H9 (cell line): ENCODE data around the gene FSTL1. TPM values are rescaled to one million over a fixed set of nuclear protein-coding genes. Genes with fewer than 3 reads are reported as not detected.

Experiments used
- DNase-seq: peaks from one replicate; pipeline ENCODE4 v3.0.0-alpha.2; 2017
- H2AFZ ChIP-seq: one replicate; pipeline ENCODE4 v1.6.1; 2013; ENCODE audit warnings: mild to moderate bottlenecking, low read length, control low read depth, moderate library complexity
- H2AK5ac ChIP-seq: 2 replicates; pipeline ENCODE4 v1.6.1; 2013; ENCODE audit warnings: low read length, control low read depth, mixed read lengths; ENCODE audit not compliant: insufficient read length
- H2BK120ac ChIP-seq: one replicate; pipeline ENCODE4 v1.6.1; 2013; ENCODE audit warnings: low read depth, mild to moderate bottlenecking, low read length, control low read depth, inconsistent platforms; ENCODE audit not compliant: poor library complexity, severe bottlenecking
- H2BK12ac ChIP-seq: 2 replicates; pipeline ENCODE4 v1.6.1; 2013; ENCODE audit warnings: low read length, control low read depth, mixed read lengths, low read depth; ENCODE audit not compliant: insufficient read length
- H2BK15ac ChIP-seq: 2 replicates; pipeline ENCODE4 v1.6.1; 2013; ENCODE audit warnings: low read depth, low read length, control low read depth
- H2BK20ac ChIP-seq: one replicate; pipeline ENCODE4 v1.6.1; 2013; ENCODE audit warnings: low read depth, mild to moderate bottlenecking, low read length, control low read depth, inconsistent platforms; ENCODE audit not compliant: poor library complexity, severe bottlenecking
- H2BK5ac ChIP-seq: 2 replicates; pipeline ENCODE4 v1.6.1; 2013; ENCODE audit warnings: low read length, control low read depth, mixed read lengths; ENCODE audit not compliant: insufficient read length
- H3K14ac ChIP-seq: 2 replicates; pipeline ENCODE4 v1.6.1; 2013; ENCODE audit warnings: low read length, control low read depth; ENCODE audit not compliant: insufficient read depth
- H3K18ac ChIP-seq: 2 replicates; pipeline ENCODE4 v1.6.1; 2013; ENCODE audit warnings: low read depth, mild to moderate bottlenecking, mixed read lengths, low read length, control low read depth; ENCODE audit not compliant: insufficient read length
- H3K23ac ChIP-seq: 2 replicates; pipeline ENCODE4 v1.6.1; 2013; ENCODE audit warnings: low read length, control low read depth, mixed read lengths, low read depth; ENCODE audit not compliant: insufficient read length
- H3K23me2 ChIP-seq: 2 replicates; pipeline ENCODE4 v1.6.1; 2013; ENCODE audit warnings: low read depth, mild to moderate bottlenecking, mixed read lengths, low read length, control low read depth; ENCODE audit not compliant: insufficient read length, poor library complexity, severe bottlenecking
- H3K27ac ChIP-seq: 2 replicates; pipeline ENCODE4 v1.5.1; 2013; ENCODE audit warnings: low read length, control low read depth, mixed read lengths, low read depth; ENCODE audit not compliant: insufficient read length
- H3K27me3 ChIP-seq: 2 replicates; pipeline ENCODE4 v1.6.1; 2013; ENCODE audit warnings: low read length, control low read depth, inconsistent platforms; ENCODE audit not compliant: insufficient read depth
- H3K4ac ChIP-seq: 2 replicates; pipeline ENCODE4 v1.6.1; 2013; ENCODE audit warnings: low read depth, mild to moderate bottlenecking, control low read depth, inconsistent platforms, low read length, moderate library complexity
- H3K4me1 ChIP-seq: 2 replicates; pipeline ENCODE4 v1.6.1; 2013; ENCODE audit warnings: low read length, control low read depth, inconsistent platforms; ENCODE audit not compliant: insufficient read depth
- H3K4me2 ChIP-seq: 2 replicates; pipeline ENCODE4 v1.6.1; 2013; ENCODE audit warnings: low read length, control low read depth, mixed read lengths; ENCODE audit not compliant: insufficient read length, insufficient read depth
- H3K56ac ChIP-seq: 2 replicates; pipeline ENCODE4 v1.6.1; 2013; ENCODE audit warnings: low read depth, mild to moderate bottlenecking, mixed read lengths, low read length, control low read depth; ENCODE audit not compliant: insufficient read length
- H3K79me1 ChIP-seq: 2 replicates; pipeline ENCODE4 v1.6.1; 2013; ENCODE audit warnings: low read depth, mild to moderate bottlenecking, moderate library complexity, low read length, control low read depth, inconsistent platforms; ENCODE audit not compliant: insufficient read depth, poor library complexity, severe bottlenecking
- H3K79me2 ChIP-seq: 2 replicates; pipeline ENCODE4 v1.6.1; 2013; ENCODE audit warnings: low read length, control low read depth, inconsistent platforms; ENCODE audit not compliant: insufficient read depth
- H3K9ac ChIP-seq: 2 replicates; pipeline ENCODE4 v1.6.1; 2013; ENCODE audit warnings: low read length, control low read depth, mixed read lengths; ENCODE audit not compliant: insufficient read length; ENCODE audit errors: extremely low read depth
- H3K9me3 ChIP-seq: one replicate; pipeline ENCODE4 v1.6.1; 2013; ENCODE audit warnings: low read depth, low read length, inconsistent platforms; ENCODE audit not compliant: control insufficient read depth
- H3T11ph ChIP-seq: one replicate; pipeline ENCODE4 v1.6.1; 2013; ENCODE audit warnings: mild to moderate bottlenecking, low read length, control low read depth, inconsistent platforms
- H4K20me1 ChIP-seq: one replicate; pipeline ENCODE4 v1.6.1; 2013; ENCODE audit not compliant: control insufficient read depth, insufficient read length, insufficient read depth
- H4K5ac ChIP-seq: 2 replicates; pipeline ENCODE4 v1.6.1; 2013; ENCODE audit warnings: low read depth, mild to moderate bottlenecking, mixed read lengths, low read length, control low read depth; ENCODE audit not compliant: insufficient read length
- H4K8ac ChIP-seq: replicated peaks from 2 replicates; pipeline ENCODE4 v1.6.1; 2013; ENCODE audit warnings: low read length, control low read depth, mixed read lengths, low read depth; ENCODE audit not compliant: insufficient read length
- H4K91ac ChIP-seq: 2 replicates; pipeline ENCODE4 v1.6.1; 2013; ENCODE audit warnings: low read depth, mild to moderate bottlenecking, moderate library complexity, mixed read lengths, low read length, control low read depth; ENCODE audit not compliant: insufficient read length
- H3K27ac Mint-ChIP-seq, 3 experiments: 2 replicates in 2 of 3; 3 replicates in 1 of 3; pipeline ENCODE4 v1.8.0; 2020 to 2021; ENCODE audit warnings: mixed read lengths in 3 of 3, mild to moderate bottlenecking in 1 of 3, moderate library complexity in 1 of 3
- H3K27me3 Mint-ChIP-seq: 2 replicates; pipeline ENCODE4 v1.8.0; 2021; ENCODE audit warnings: low read depth, mild to moderate bottlenecking, moderate library complexity, mixed read lengths
- H3K36me3 Mint-ChIP-seq, 3 experiments: 2 replicates in 2 of 3; 3 replicates in 1 of 3; pipeline ENCODE4 v1.8.0; 2020 to 2021; ENCODE audit warnings: low read depth in 3 of 3, mixed read lengths in 3 of 3; ENCODE audit not compliant: insufficient read depth in 1 of 3
- H3K4me1 Mint-ChIP-seq, 2 experiments: 2 replicates each; pipeline ENCODE4 v1.8.0; 2020; ENCODE audit warnings: mixed read lengths in 2 of 2
- H3K4me3 Mint-ChIP-seq, 2 experiments: 2 replicates in 1 of 2; 3 replicates in 1 of 2; pipeline ENCODE4 v1.8.0; 2020 to 2021; ENCODE audit warnings: mild to moderate bottlenecking in 2 of 2, mixed read lengths in 2 of 2, moderate library complexity in 1 of 2
- H3K9me3 Mint-ChIP-seq, 2 experiments: 2 replicates in 1 of 2; 3 replicates in 1 of 2; pipeline ENCODE4 v1.8.0; 2020; ENCODE audit warnings: mild to moderate bottlenecking in 2 of 2, mixed read lengths in 2 of 2, moderate library complexity in 1 of 2
- WGBS: extraction: QIAGEN DNeasy Blood & Tissue Kit; methylation state at CpG from one replicate; pipeline ENCODE4 v1.1.7; 2013; ENCODE audit warnings: missing lambda C conversion rate, low lambda C conversion rate, mixed read lengths; ENCODE audit not compliant: insufficient read length; ENCODE audit errors: extremely low coverage; 5-methylcytosine and 5-hydroxymethylcytosine counted together
- total RNA-seq: library from RNA; stranded (reverse); gene quantifications from 2 replicates; pipeline ENCODE4 v1.2.1, GENCODE V29; 2021
- TF ChIP-seq, protein P1 (sequence below): fragments of 200-600 bp; sonication (generic); conservative IDR thresholded peaks from 3 replicates; pipeline ENCODE4 v1.8.0; 2021; ENCODE audit warnings: antibody characterized with exemption, mild to moderate bottlenecking

Gene FSTL1
- total RNA-seq, 1 experiment from 2014 or later, result 326 TPM

DNA sequence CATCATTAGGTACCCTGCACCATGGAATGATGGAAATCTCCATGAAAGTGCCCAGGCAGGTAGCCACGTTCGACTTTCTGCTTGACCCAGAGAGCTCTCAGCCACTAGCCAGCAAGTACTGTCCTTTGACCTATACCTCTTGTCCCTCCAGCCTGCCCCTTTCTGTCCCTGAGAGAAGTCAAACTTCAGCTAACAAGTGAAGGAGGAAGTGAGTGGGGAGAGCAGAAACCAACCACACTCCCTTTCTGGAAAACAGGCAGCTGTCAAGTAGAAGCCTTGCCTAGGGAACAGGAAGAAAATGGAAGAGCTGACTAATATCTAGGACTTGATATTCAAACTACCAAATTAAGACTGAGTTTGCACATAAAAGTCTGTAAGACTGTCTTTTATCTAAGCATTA lies 30.3 kb upstream of the FSTL1 start:
- Mint-ChIP-seq H3K27ac (no peak overlapping the region), H3K4me1 (peaks cover 19 to 20% of the 10 kb centered on the region in 2 experiments), H3K36me3 (no peaks in the 10 kb centered on the region; a peak in 1 of 7 replicates), H3K4me3 (no peak overlapping the region), H3K27me3 (no peaks in the 10 kb centered on the region), H3K9me3 (no peaks in the 10 kb centered on the region)
- no peaks in the 10 kb centered on the region for H3K79me2 ChIP-seq
- H4K91ac ChIP-seq, result no peak overlapping the region
- no peak overlapping the region for H3K23ac ChIP-seq
- no peak overlapping the region for H4K5ac ChIP-seq
- no CpG with 5 or more reads among the region's 2 CpGs for WGBS
- H3K9me3 ChIP-seq, result no peaks in the 10 kb centered on the region
- H3T11ph ChIP-seq, result no peak overlapping the region
- H3K4me1 ChIP-seq, result no peaks in the 10 kb centered on the region; the same call in 1 of the 2 replicates
- H3K14ac ChIP-seq, result no peak overlapping the region
- no peak overlapping the region for H3K56ac ChIP-seq
- H2AK5ac ChIP-seq, result no peak overlapping the region
- H2BK12ac ChIP-seq, result no peak overlapping the region
- no peak overlapping the region for H4K8ac ChIP-seq
- H2BK20ac ChIP-seq, result no peak overlapping the region
- no peaks in the 10 kb centered on the region for H3K79me1 ChIP-seq
- H2BK120ac ChIP-seq, result no peak overlapping the region
- no peak for DNase-seq
- H3K23me2 ChIP-seq, result no peaks in the 10 kb centered on the region
- H2AFZ ChIP-seq, result no peak overlapping the region
- no peak overlapping the region for H3K18ac ChIP-seq
- H3K4ac ChIP-seq, result no peak overlapping the region
- TF ChIP-seq, protein P1, sequence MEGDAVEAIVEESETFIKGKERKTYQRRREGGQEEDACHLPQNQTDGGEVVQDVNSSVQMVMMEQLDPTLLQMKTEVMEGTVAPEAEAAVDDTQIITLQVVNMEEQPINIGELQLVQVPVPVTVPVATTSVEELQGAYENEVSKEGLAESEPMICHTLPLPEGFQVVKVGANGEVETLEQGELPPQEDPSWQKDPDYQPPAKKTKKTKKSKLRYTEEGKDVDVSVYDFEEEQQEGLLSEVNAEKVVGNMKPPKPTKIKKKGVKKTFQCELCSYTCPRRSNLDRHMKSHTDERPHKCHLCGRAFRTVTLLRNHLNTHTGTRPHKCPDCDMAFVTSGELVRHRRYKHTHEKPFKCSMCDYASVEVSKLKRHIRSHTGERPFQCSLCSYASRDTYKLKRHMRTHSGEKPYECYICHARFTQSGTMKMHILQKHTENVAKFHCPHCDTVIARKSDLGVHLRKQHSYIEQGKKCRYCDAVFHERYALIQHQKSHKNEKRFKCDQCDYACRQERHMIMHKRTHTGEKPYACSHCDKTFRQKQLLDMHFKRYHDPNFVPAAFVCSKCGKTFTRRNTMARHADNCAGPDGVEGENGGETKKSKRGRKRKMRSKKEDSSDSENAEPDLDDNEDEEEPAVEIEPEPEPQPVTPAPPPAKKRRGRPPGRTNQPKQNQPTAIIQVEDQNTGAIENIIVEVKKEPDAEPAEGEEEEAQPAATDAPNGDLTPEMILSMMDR, result no peak
- no peak overlapping the region for H3K4me2 ChIP-seq
- H3K9ac ChIP-seq, result no peak overlapping the region
- H2BK15ac ChIP-seq, result no peak overlapping the region
- no peaks in the 10 kb centered on the region for H3K27me3 ChIP-seq
- no peak overlapping the region for H2BK5ac ChIP-seq
- no peaks in the 10 kb centered on the region for H4K20me1 ChIP-seq
- no peak overlapping the region for H3K27ac ChIP-seq
